HepG2 (cell line): Measurements from ENCODE around the gene HOXA5. TPM values are rescaled to one million over a fixed set of nuclear protein-coding genes. Genes with fewer than 3 reads are reported as not detected.
A peak's percentile ranks its signal among the peaks of the same experiment; 100 is the strongest.

Source experiments
- ARID2 ChIP-seq: sonication (generic); formaldehyde crosslinking; IDR thresholded peaks from 2 replicates; pipeline ENCODE4 v1.8.1; 2022; ENCODE audit warnings: mild to moderate bottlenecking, missing genetic modification reagents, borderline replicate concordance
- FOXO1 ChIP-seq: sonication (generic); formaldehyde crosslinking; IDR thresholded peaks from 2 replicates; pipeline ENCODE4 v1.4.0; 2020; ENCODE audit warnings: missing genetic modification reagents
- GFI1 ChIP-seq: sonication (generic); formaldehyde crosslinking; IDR thresholded peaks from 2 replicates; pipeline ENCODE4 v1.5.0; 2020; ENCODE audit warnings: missing genetic modification reagents, mild to moderate bottlenecking, borderline replicate concordance
- HNRNPUL1 ChIP-seq: fragments of 200-400 bp; formaldehyde crosslinking; IDR thresholded peaks from 2 replicates; pipeline ENCODE4 v1.6.1; 2017; ENCODE audit warnings: low read depth, mild to moderate bottlenecking, low read length, moderate library complexity
- NR2F1 ChIP-seq, 2 experiments: fragments of 450-650 bp in 1 of 2; formaldehyde crosslinking in 1 of 2; IDR thresholded peaks; 2 replicates each; pipeline versions ENCODE4 v1.5.0 to v1.6.1; 2016 to 2020; ENCODE audit warnings: mild to moderate bottlenecking in 1 of 2, missing compliant biosample characterization in 1 of 2, missing genetic modification reagents in 1 of 2, moderate library complexity in 1 of 2
- PAX8 ChIP-seq: sonication (generic); formaldehyde crosslinking; IDR thresholded peaks from 2 replicates; pipeline ENCODE4 v1.8.0; 2022; ENCODE audit warnings: mild to moderate bottlenecking, missing genetic modification reagents, borderline replicate concordance
- PBX2 ChIP-seq: IDR thresholded peaks from 2 replicates; pipeline ENCODE4 v1.6.1; 2016; ENCODE audit warnings: control low read depth
- SMYD3 ChIP-seq: sonication (generic); formaldehyde crosslinking; IDR thresholded peaks from 2 replicates; pipeline ENCODE4 v1.8.1; 2023; ENCODE audit warnings: mild to moderate bottlenecking, missing genetic modification reagents
- SP2 ChIP-seq: sonication (generic); formaldehyde crosslinking; IDR thresholded peaks from 2 replicates; pipeline ENCODE4 v1.5.1; 2020; ENCODE audit warnings: mild to moderate bottlenecking, missing genetic modification reagents
- TCF7 ChIP-seq: sonication (generic); IDR thresholded peaks from 2 replicates; pipeline ENCODE4 v1.6.1; 2016; ENCODE audit warnings: antibody characterized with exemption, low read depth
- TEAD2 ChIP-seq: sonication (generic); formaldehyde crosslinking; IDR thresholded peaks from 2 replicates; pipeline ENCODE4 v1.9.0; 2021; ENCODE audit warnings: missing genetic modification reagents
- ZBTB14 ChIP-seq: sonication (generic); formaldehyde crosslinking; IDR thresholded peaks from 2 replicates; pipeline ENCODE4 v1.4.0; 2020; ENCODE audit warnings: missing genetic modification reagents
- ZFX ChIP-seq: sonication (generic); formaldehyde crosslinking; IDR thresholded peaks from 2 replicates; pipeline ENCODE4 v1.4.0; 2020; ENCODE audit warnings: mild to moderate bottlenecking, low read depth, missing genetic modification reagents, moderate library complexity
- ZSCAN12 ChIP-seq: sonication (generic); formaldehyde crosslinking; IDR thresholded peaks from 2 replicates; pipeline ENCODE4 v1.9.0; 2021; ENCODE audit warnings: mild to moderate bottlenecking, missing genetic modification reagents
- polyA plus RNA-seq, 8 experiments: library from polyadenylated mRNA; depleted of rRNA in 3 of 8; stranded (reverse) in 7 of 8; unstranded in 1 of 8; fragments of >200 nt; fragmentation: Illumina TruSeq in 4 of 8; extraction: Trizol in 4 of 8; gene quantifications; 2 replicates each; pipeline versions ENCODE4 v1.2.1 to v1.2.3, GENCODE V29; 2011 to 2016; ENCODE audit warnings: low read depth in 4 of 8, missing spikeins in 1 of 8, mixed read lengths in 1 of 8; ENCODE audit not compliant: insufficient read depth in 1 of 8
- total RNA-seq, 5 experiments: library from RNA; depleted of rRNA; stranded (reverse); fragments of >200 nt; fragmentation: Illumina TruSeq; extraction: Trizol; gene quantifications; 2 replicates each; pipeline ENCODE4 v1.2.3, GENCODE V29; 2016; ENCODE audit warnings: low read depth in 1 of 5
- TF ChIP-seq, protein P1 (sequence below), 2 experiments: IDR thresholded peaks; 2 replicates each; pipeline ENCODE4 v1.6.1; 2011 to 2012; ENCODE audit warnings: low read length in 2 of 2, borderline replicate concordance in 1 of 2, low read depth in 1 of 2, mild to moderate bottlenecking in 1 of 2, moderate library complexity in 1 of 2
- TF ChIP-seq, protein P2 (sequence below): IDR thresholded peaks from 2 replicates; pipeline ENCODE4 v1.6.1; 2012; ENCODE audit warnings: inconsistent platforms
- TF ChIP-seq, protein P3 (sequence below): IDR thresholded peaks from 2 replicates; pipeline ENCODE4 v1.6.1; 2016; ENCODE audit warnings: missing genetic modification reagents, missing compliant biosample characterization
- TF ChIP-seq, protein P4 (sequence below): sonication (generic); formaldehyde crosslinking; IDR thresholded peaks from 2 replicates; pipeline ENCODE4 v1.4.0; 2020; ENCODE audit warnings: missing genetic modification reagents

The HOXA5 gene
- total and polyA plus RNA-seq, 2 of the 13 experiments (the other 11 are each of a cell fraction or from before 2014, with no cell fraction given) = 3.2 to 3.6 TPM

GRCh38 chr7:27122077-27122910 lies 21.2 kb downstream of the HOXA5 start (continued):
- TF ChIP-seq HNRNPUL1 = peak; percentile 72
- no peak for TF ChIP-seq SP2 (CRISPR knock-in tag)
- 0 out of 2 replicates have a peak, but pooled peaks have one; percentile 20 for TF ChIP-seq PAX8
- peak; percentile 22; the same call in 1 of the 2 replicates for TF ChIP-seq FOXO1 (CRISPR knock-in tag)
- TF ChIP-seq, protein P1, sequence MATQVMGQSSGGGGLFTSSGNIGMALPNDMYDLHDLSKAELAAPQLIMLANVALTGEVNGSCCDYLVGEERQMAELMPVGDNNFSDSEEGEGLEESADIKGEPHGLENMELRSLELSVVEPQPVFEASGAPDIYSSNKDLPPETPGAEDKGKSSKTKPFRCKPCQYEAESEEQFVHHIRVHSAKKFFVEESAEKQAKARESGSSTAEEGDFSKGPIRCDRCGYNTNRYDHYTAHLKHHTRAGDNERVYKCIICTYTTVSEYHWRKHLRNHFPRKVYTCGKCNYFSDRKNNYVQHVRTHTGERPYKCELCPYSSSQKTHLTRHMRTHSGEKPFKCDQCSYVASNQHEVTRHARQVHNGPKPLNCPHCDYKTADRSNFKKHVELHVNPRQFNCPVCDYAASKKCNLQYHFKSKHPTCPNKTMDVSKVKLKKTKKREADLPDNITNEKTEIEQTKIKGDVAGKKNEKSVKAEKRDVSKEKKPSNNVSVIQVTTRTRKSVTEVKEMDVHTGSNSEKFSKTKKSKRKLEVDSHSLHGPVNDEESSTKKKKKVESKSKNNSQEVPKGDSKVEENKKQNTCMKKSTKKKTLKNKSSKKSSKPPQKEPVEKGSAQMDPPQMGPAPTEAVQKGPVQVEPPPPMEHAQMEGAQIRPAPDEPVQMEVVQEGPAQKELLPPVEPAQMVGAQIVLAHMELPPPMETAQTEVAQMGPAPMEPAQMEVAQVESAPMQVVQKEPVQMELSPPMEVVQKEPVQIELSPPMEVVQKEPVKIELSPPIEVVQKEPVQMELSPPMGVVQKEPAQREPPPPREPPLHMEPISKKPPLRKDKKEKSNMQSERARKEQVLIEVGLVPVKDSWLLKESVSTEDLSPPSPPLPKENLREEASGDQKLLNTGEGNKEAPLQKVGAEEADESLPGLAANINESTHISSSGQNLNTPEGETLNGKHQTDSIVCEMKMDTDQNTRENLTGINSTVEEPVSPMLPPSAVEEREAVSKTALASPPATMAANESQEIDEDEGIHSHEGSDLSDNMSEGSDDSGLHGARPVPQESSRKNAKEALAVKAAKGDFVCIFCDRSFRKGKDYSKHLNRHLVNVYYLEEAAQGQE (IDR thresholded peaks at IDR 0.05; ENCODE audit: borderline replicate concordance in 1 of 2, low read depth in 1 of 2, low read length in 2 of 2) = peak in 1 of 2 experiments; percentile 61; a peak in 1 of 4 replicates
- TF ChIP-seq, protein P2, sequence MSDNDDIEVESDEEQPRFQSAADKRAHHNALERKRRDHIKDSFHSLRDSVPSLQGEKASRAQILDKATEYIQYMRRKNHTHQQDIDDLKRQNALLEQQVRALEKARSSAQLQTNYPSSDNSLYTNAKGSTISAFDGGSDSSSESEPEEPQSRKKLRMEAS = peak; percentile 71
- peak; percentile 87 for TF ChIP-seq ZFX (CRISPR knock-in tag)
- TF ChIP-seq, protein P3, sequence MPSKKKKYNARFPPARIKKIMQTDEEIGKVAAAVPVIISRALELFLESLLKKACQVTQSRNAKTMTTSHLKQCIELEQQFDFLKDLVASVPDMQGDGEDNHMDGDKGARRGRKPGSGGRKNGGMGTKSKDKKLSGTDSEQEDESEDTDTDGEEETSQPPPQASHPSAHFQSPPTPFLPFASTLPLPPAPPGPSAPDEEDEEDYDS (CRISPR knock-in tag) = peak; percentile 86
- TF ChIP-seq ARID2 (CRISPR knock-in tag) = 0 out of 2 replicates have a peak, but pooled peaks have one; percentile 34
- 0 out of 4 replicates have a peak, but pooled peaks of 1 of the 2 experiments have one; percentile 13 for TF ChIP-seq NR2F1 (CRISPR knock-in tag; IDR thresholded peaks at IDR 0.05)
- TF ChIP-seq GFI1 (CRISPR knock-in tag) = 0 out of 2 replicates have a peak, but pooled peaks have one; percentile 55
- TF ChIP-seq, protein P4, sequence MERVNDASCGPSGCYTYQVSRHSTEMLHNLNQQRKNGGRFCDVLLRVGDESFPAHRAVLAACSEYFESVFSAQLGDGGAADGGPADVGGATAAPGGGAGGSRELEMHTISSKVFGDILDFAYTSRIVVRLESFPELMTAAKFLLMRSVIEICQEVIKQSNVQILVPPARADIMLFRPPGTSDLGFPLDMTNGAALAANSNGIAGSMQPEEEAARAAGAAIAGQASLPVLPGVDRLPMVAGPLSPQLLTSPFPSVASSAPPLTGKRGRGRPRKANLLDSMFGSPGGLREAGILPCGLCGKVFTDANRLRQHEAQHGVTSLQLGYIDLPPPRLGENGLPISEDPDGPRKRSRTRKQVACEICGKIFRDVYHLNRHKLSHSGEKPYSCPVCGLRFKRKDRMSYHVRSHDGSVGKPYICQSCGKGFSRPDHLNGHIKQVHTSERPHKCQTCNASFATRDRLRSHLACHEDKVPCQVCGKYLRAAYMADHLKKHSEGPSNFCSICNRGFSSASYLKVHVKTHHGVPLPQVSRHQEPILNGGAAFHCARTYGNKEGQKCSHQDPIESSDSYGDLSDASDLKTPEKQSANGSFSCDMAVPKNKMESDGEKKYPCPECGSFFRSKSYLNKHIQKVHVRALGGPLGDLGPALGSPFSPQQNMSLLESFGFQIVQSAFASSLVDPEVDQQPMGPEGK (CRISPR knock-in tag) = no peak
- TF ChIP-seq ZBTB14 (CRISPR knock-in tag) = no peak
- 0 out of 2 replicates have a peak, but pooled peaks have one; percentile 30 for TF ChIP-seq ZSCAN12 (CRISPR knock-in tag)
- 0 out of 2 replicates have a peak, but pooled peaks have one; percentile 16 for TF ChIP-seq TEAD2 (CRISPR knock-in tag)
- TF ChIP-seq PBX2 (CRISPR knock-in tag) = no peak
- TF ChIP-seq SMYD3 (CRISPR knock-in tag) = peak; percentile 53; the same call in 1 of the 2 replicates
- peak; percentile 92 for TF ChIP-seq TCF7
